ENCODE results near the gene MYH9.

MYH9 gene

DNA sequence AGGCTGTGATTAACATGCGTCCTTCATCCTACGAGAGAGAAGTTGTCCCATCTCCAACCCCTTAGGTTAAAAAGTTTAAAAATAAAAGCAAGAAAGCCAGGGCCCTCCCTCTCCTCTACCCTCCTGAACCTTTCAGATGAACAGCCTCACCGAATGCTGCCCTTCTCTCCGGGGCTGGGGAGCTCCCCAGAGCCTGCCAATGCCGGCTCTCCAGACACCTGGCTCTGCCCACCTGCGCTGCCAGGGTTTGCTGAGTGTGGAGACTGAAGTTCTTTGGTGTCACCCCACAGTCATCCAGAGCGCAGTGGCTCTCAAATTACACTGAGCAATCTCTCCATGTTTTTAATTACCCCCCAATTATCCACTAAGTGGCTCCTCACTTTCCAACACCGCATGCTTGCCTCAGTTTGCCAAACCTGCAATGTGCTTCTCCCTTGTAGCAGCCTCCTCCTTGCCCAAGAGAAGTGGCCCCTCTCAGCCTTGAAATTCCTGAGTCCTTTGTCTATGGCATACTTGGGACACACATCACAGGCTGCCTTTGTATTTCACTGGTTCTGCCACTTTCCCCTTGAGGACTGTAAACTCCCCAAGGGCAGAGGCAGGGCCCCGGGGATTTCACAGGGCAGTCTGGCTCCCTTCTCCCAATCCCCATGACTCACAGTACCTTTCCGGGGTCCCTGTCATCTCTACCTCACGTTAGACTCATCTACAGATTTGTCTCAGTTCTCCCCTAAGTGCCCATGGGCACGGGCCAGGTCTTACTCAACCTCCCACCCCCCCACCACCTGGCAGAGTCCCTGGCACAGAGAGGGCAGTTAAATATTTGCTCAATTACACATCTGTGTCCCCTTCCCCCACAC is 2.0 kb downstream of the MYH9 start:
- peak; percentile 92 for DNase-seq

GRCh38 chr22:36384766-36385481 is 2.8 kb downstream of the MYH9 start:
- no peak for DNase-seq

DNA sequence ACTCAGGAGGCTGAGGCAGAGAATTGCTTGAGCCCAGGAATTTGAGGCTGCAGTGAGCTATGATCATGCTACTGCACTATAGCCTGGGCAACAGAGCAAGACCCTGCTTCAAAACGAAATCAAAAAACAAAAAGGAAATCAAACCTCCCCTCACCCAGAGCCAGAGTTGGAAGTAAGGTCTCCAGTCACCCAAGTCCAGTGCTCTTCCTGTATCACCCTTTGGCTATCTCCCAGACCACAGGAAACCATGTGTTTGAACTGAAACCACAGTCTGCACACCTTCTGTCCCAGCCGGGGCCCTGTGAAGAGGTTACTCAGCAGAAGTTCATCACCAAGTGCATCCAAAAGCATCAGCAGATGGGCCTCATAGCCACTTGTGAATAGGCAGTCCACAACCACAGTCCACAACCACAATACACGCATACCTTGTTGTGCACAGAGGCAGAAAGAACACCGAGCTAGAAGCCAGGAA is 4.6 kb downstream of the MYH9 start:
- DNase-seq = no peak

GRCh38 chr22:36381513-36382128 is 6.1 kb downstream of the MYH9 start:
- DNase-seq = no peak

DNA sequence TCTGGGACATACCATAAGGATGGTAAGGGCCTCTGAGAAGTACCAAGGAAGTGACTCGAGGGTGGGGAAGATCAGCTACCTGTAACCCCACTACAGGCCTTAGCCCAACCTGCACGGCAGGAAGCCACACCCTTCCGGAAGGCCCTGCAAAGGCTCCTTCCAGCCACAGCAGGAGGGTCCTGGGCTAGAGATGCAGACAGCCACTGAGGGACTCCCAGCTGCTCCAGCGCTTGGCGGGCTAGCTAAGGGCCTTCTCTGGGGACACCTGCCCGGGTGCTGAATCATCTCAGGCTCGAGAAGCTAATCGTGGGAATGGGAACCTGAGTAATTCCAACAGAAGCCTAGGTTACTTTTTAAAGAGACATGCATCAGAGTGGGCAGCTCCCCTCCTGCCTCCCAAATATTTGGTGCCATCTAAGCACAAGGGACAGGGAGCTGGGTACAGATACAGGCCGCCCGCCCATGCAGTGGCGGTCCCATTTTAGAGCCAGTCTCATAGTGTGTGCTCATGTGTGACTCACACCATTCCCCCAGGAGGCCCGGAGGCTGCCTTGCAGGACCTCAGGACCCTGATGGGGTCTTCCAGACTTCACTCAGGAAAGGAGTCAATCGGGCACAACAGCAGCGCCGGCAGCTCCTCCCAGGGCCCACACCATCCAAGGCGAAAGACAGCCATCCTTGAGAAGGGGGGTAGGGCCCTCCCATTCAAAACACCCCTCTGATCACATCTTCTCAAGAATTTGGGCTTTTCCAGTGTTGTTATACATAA is 8.0 kb downstream of the MYH9 start:
- no peak for DNase-seq

DNA sequence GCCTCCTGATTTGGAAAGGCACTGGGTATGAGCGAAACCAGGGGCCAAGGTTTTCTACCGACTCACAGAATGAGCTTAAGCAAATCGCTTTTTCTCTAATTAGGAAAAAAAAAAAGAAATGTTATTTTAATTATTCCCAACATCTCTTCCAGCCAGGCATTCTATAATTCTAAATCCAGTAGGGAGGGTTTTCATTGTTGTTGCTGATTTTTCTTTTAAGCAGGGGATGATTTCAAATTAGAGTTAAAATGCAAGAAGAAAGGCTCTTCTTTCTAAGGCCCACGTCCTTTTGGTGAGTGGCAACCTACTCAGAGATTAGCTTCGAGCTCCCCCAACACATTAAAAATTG is 8.9 kb downstream of the MYH9 start:
- DNase-seq = no peak

- no peak for DNase-seq
Observed at GRCh38 chr22:36378080-36378868, 9.5 kb downstream of the MYH9 start.

- DNase-seq = no peak
Observed at GRCh38 chr22:36377022-36377631, 10.6 kb downstream of the MYH9 start.

DNA sequence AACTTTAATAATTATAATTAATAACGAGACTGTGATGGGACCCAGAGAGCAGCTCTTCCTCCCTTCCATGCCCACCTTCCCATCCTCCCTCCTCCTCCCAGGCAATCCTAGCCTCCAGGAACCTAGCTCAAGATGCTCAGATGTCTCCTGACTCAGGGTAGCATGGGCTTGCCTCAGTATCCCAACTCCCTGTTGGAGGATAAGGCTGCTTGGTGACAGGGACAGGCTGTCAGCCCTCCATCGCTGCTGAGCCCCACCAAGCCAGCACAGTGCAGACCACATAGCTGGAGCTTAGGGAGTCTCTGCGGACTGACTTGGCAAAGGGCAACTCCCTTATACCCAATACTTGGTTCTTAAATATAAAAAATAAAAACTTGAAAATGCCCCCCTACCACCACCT is 11.5 kb downstream of the MYH9 start:
- no peak for DNase-seq

GRCh38 chr22:36375071-36375980 is 12.4 kb downstream of the MYH9 start:
- DNase-seq = no peak

GRCh38 chr22:36374603-36375024 is 13.2 kb downstream of the MYH9 start:
- DNase-seq = no peak

DNA sequence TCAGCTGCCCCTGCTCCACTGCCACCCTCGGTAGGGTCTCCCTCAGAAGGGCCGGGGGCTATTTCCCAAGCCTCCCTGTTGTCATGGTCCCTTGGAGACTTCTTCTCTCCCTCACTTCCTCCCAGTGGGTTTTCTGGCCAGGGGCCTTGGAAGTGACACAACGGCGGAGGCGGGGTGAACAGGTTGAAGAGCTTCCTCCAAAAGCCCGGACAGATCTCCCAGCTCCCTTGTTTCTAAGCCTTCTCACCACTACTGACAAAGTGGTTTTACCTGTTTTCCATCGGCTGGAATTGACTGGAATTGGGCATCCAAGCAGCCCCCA is 14.5 kb downstream of the MYH9 start:
- no peak for DNase-seq

- no peak for DNase-seq
Observed at GRCh38 chr22:36371920-36372319, 15.8 kb downstream of the MYH9 start.

GRCh38 chr22:36369922-36370791 is 17.6 kb downstream of the MYH9 start:
- no peak for DNase-seq

- no peak for DNase-seq
Observed at GRCh38 chr22:36369004-36369921, 18.5 kb downstream of the MYH9 start.

GRCh38 chr22:36368359-36368983 is 19.3 kb downstream of the MYH9 start:
- DNase-seq = no peak

GRCh38 chr22:36367479-36367878 is 20.3 kb downstream of the MYH9 start:
- DNase-seq = no peak

GRCh38 chr22:36367066-36367465 is 20.7 kb downstream of the MYH9 start:
- DNase-seq = no peak
